GM12878 (cell line): ENCODE measurements around the gene DNAH8. TPM values are rescaled to one million over a fixed set of nuclear protein-coding genes. Genes with fewer than 3 reads are reported as not detected.

ENCODE experiments used
- ATAC-seq: fragments of 200-7000 bp; cut with Tn5 transposase; 3 replicates; pipeline ENCODE4 v1.9.1; 2020; ENCODE audit warnings: mild to moderate bottlenecking, moderate library complexity
- BruUV-seq: library from RNA; stranded (reverse); fragments of 400-500 nt; replicated peaks from 2 replicates; lab custom pipeline; 2021; lab: Mats Ljungman, UMichigan
- CTCF ChIA-PET: fragments of 300-600 bp; sonication (Branson Sonifier 250); formaldehyde crosslinking; extraction: SDS; loops from one replicate; lab custom pipeline; 2021; ENCODE audit warnings: inconsistent platforms; lab: Yijun Ruan, JAX
- POLR2A ChIA-PET: fragments of 350-600 bp; formaldehyde crosslinking; extraction: SDS; loops from one replicate; lab custom pipeline; 2021; ENCODE audit warnings: inconsistent platforms; lab: Charles Lee
- RAD21 ChIA-PET: fragments of 300-600 bp; sonication (Branson Sonifier 250); formaldehyde crosslinking; loops from one replicate; lab custom pipeline; 2023; ENCODE audit warnings: antibody characterized with exemption; ENCODE audit not compliant: unreplicated experiment; lab: Charles Lee
- SMC1A ChIA-PET: fragments of 300-600 bp; sonication (Branson Sonifier 250); formaldehyde crosslinking; loops from one replicate; lab custom pipeline; 2023; ENCODE audit not compliant: unreplicated experiment, uncharacterized antibody; lab: Charles Lee
- DNase-seq: peaks from one replicate; pipeline ENCODE4 v3.0.0-alpha.2; 2011; ENCODE audit warnings: low read depth, low spot score
- FAIRE-seq: peaks from 3 replicates; lab custom pipeline; 2011; peaks lifted over from hg19 to GRCh38; lab: Jason Lieb, UNC
- H2AFZ ChIP-seq: 2 replicates; pipeline ENCODE4 v1.6.0; 2011; ENCODE audit warnings: low read depth, low read length, control low read depth; ENCODE audit not compliant: control insufficient read depth
- H3K27ac ChIP-seq: 2 replicates; pipeline ENCODE4 v1.5.1; 2011; ENCODE audit warnings: control low read depth; ENCODE audit not compliant: control insufficient read depth, insufficient read depth
- H3K27me3 ChIP-seq, 2 experiments: replicated peaks in 1 of 2; 2 replicates each; pipeline versions ENCODE4 v1.6.0 to v1.6.1; 2011; ENCODE audit warnings: low read length in 1 of 2; ENCODE audit not compliant: control insufficient read depth in 2 of 2, insufficient read depth in 2 of 2
- H3K36me3 ChIP-seq, 2 experiments: 2 replicates each; pipeline ENCODE4 v1.5.1; 2011; ENCODE audit warnings: low read length in 1 of 2; ENCODE audit not compliant: control insufficient read depth in 2 of 2, insufficient read depth in 2 of 2
- H3K4me1 ChIP-seq: 2 replicates; pipeline ENCODE4 v1.6.1; 2011; ENCODE audit warnings: mild to moderate bottlenecking, low read length, moderate library complexity, mixed read lengths; ENCODE audit not compliant: control insufficient read depth, insufficient read depth
- H3K4me2 ChIP-seq: 2 replicates; pipeline ENCODE4 v1.6.0; 2011; ENCODE audit warnings: control low read depth; ENCODE audit not compliant: control insufficient read depth, insufficient read depth
- H3K4me3 ChIP-seq: fragments of 200-600 bp; sonication (generic); 2 replicates; pipeline ENCODE4 v1.5.1; 2016
- H3K79me2 ChIP-seq: 2 replicates; pipeline ENCODE4 v1.6.0; 2011; ENCODE audit warnings: low read length; ENCODE audit not compliant: control insufficient read depth, insufficient read depth
- H3K9ac ChIP-seq: 2 replicates; pipeline ENCODE4 v1.8.0; 2011; ENCODE audit warnings: low read length, control low read depth, mixed read lengths; ENCODE audit not compliant: control insufficient read depth, insufficient read depth
- H3K9me3 ChIP-seq: replicated peaks from 3 replicates; pipeline ENCODE4 v1.5.1; 2011; ENCODE audit warnings: mild to moderate bottlenecking, low read length; ENCODE audit not compliant: control insufficient read depth, insufficient read depth
- H4K20me1 ChIP-seq: 2 replicates; pipeline ENCODE4 v1.6.0; 2011; ENCODE audit not compliant: control insufficient read depth, insufficient read depth
- BMI1 ChIP-seq: fragments of 450-650 bp; IDR thresholded peaks from 2 replicates; pipeline ENCODE4 v1.6.1; 2016; ENCODE audit warnings: mild to moderate bottlenecking, moderate library complexity, borderline replicate concordance
- E2F4 ChIP-seq: IDR thresholded peaks from 2 replicates; pipeline ENCODE4 v1.6.1; 2012; ENCODE audit warnings: low read depth, low read length, improper control_type of control experiment
- E4F1 ChIP-seq: fragments of 450-650 bp; IDR thresholded peaks from 2 replicates; pipeline ENCODE4 v1.6.1; 2018; ENCODE audit warnings: borderline replicate concordance, mild to moderate bottlenecking; ENCODE audit not compliant: partially characterized antibody
- EGR1 ChIP-seq, 2 experiments: IDR thresholded peaks; 1 replicate in 1 of 2; 2 replicates in 1 of 2; pipeline ENCODE4 v1.6.1; 2011 to 2012; ENCODE audit warnings: low read depth in 2 of 2, low read length in 2 of 2, borderline replicate concordance in 1 of 2, mild to moderate bottlenecking in 1 of 2, moderate library complexity in 1 of 2
- ESRRA ChIP-seq: IDR thresholded peaks from 2 replicates; pipeline ENCODE4 v1.6.1; 2012; ENCODE audit warnings: mild to moderate bottlenecking, low read length, improper control_type of control experiment
- PAX5 ChIP-seq: IDR thresholded peaks from 2 replicates; pipeline ENCODE4 v1.6.1; 2011; ENCODE audit warnings: low read depth, low read length, borderline replicate concordance
- RAD21 ChIP-seq: IDR thresholded peaks from 2 replicates; pipeline ENCODE4 v1.6.1; 2011; ENCODE audit warnings: mild to moderate bottlenecking, low read depth, low read length, moderate library complexity; ENCODE audit not compliant: insufficient read depth
- RELA ChIP-seq: fragments of 450-650 bp; IDR thresholded peaks from 2 replicates; pipeline ENCODE4 v1.8.0; 2014; ENCODE audit warnings: borderline replicate concordance; ENCODE audit not compliant: partially characterized antibody
- REST ChIP-seq: IDR thresholded peaks from 2 replicates; pipeline ENCODE4 v1.6.1; 2012; ENCODE audit warnings: mild to moderate bottlenecking, low read depth, low read length
- RUNX3 ChIP-seq: IDR thresholded peaks from 2 replicates; pipeline ENCODE4 v1.6.1; 2012; ENCODE audit warnings: low read length, inconsistent platforms
- WGBS: methylation state at CpG from one replicate; pipeline ENCODE4 v1.1.6; 2016; ENCODE audit warnings: low lambda C conversion rate; ENCODE audit not compliant: insufficient replicate concordance, insufficient coverage; ENCODE audit errors: missing lambda C conversion rate; 5-methylcytosine and 5-hydroxymethylcytosine counted together
- in situ Hi-C: fragments of 300-500 bp; cut with MboI; formaldehyde crosslinking; loops from 9 replicates; pipeline ENCODE4 v1.14.3; 2018; ENCODE audit warnings: mixed read lengths
- intact Hi-C: fragments of 100-400 bp; cut with micrococcal nuclease; formaldehyde crosslinking; loops from one replicate; pipeline ENCODE4 v1.14.2; 2022; ENCODE audit not compliant: unreplicated experiment
- polyA plus RNA-seq, 11 experiments: library from polyadenylated mRNA; depleted of rRNA in 4 of 11; unstranded in 6 of 11; stranded (reverse) in 5 of 11; fragments of >200 nt; fragmentation: Nextera tagmentation in 4 of 11; fragmentation: Illumina TruSeq in 1 of 11; extraction: Ambion mirVana in 4 of 11; extraction: Trizol in 1 of 11; gene quantifications; 1 replicate in 1 of 11; 2 replicates in 10 of 11; pipeline versions ENCODE4 v1.2.1 to v1.2.3, GENCODE V29; 2011 to 2016; ENCODE audit warnings: inconsistent platforms in 2 of 11, missing spikeins in 2 of 11, low read depth in 1 of 11
- total RNA-seq, 4 experiments: library from RNA; depleted of rRNA in 3 of 4; stranded (reverse); fragments of >200 nt in 3 of 4; fragmentation: Illumina TruSeq in 1 of 4; extraction: Trizol in 1 of 4; gene quantifications; 2 replicates each; pipeline versions ENCODE4 v1.2.1 to v1.2.3, GENCODE V29; 2013 to 2021
- TF ChIP-seq, protein P1 (sequence below): IDR thresholded peaks from 2 replicates; pipeline ENCODE4 v1.6.1; 2011; ENCODE audit warnings: low read depth, mild to moderate bottlenecking, low read length, moderate library complexity, borderline replicate concordance; ENCODE audit errors: extremely low read depth
- TF ChIP-seq, protein P2 (sequence below): IDR thresholded peaks from 2 replicates; pipeline ENCODE4 v1.6.1; 2012; ENCODE audit warnings: low read depth, low read length, improper control_type of control experiment

The DNAH8 gene
- total and polyA plus RNA-seq, 10 of the 15 experiments (the other 5 are each of a cell fraction or from before 2014, with no cell fraction given), result 0.02 to 0.34 (median 0.10) TPM; not detected in 3

DNA sequence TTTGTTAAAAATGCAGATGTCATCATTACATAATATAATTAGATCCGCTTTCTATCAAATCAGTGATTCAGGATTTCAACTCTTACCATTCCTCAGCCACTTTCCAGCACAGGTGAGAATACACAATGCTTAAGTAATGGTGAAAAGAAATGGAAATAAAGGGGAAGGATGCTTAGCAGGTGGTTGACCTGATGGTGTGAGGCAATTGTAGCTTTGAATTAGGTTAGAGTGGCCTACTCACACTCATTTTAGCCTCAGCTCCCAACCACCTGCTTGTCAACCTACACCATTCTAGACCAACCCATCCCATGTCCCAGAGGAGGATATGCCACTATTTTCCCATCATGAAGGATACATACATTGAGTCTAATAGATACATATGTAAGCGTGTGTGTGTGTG is 138.1 kb downstream of the DNAH8 start (continued):
- TF ChIP-seq E4F1, result no peak
- TF ChIP-seq RAD21, result no peak
- no peak for TF ChIP-seq ESRRA

DNA sequence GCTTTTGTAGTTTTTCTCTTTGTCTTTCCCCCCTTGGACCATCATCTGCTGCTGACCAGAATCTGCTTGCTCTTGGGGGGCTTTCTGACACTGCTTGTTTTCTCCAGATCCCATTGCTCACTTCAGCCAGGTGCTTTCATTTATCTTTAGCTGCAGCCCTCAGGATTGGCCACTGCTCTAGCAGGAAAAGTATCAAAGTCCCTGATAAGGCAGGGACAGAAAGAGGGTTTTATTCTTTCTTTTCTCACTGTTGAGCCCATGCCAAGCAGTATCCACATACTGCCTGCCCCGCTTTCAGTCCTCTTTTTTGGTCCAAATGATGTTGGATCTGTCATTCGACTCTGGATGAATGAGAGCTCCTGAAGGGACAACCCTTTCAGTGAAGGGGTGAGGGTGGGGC is 141.4 kb downstream of the DNAH8 start:
- CTCF ChIA-PET, result interaction anchor here (1.0 kb wide), 1 partner anchor 19 kb away, joined by 3 read pairs; no protein-coding TSS in a partner anchor
- DNase-seq (no peak), ATAC-seq (no peak), FAIRE-seq (no peak)
- in situ Hi-C loops, result no loop called here
- WGBS, result 66% methylated on average over 2 of the region's 2 CpGs
- Histone ChIP-seq H4K20me1 (no peaks in the 10 kb centered on the region), H3K9ac (no peak overlapping the region), H3K4me1 (no peaks in the 10 kb centered on the region), H3K79me2 (no peaks in the 10 kb centered on the region), H2AFZ (no peak overlapping the region), H3K4me2 (no peak overlapping the region), H3K4me3 (no peak overlapping the region), H3K27ac (no peak overlapping the region), H3K27me3 (no peaks in the 10 kb centered on the region), H3K36me3 (no peaks in the 10 kb centered on the region), H3K9me3 (no peaks in the 10 kb centered on the region)
- RAD21 ChIA-PET, result no interaction called here
- POLR2A ChIA-PET, result no interaction called here
- SMC1A ChIA-PET, result no interaction called here
- BruUV-seq, result no TSS peak
- intact Hi-C loops, result no loop called here
- no peak for TF ChIP-seq RELA
- no peak for TF ChIP-seq E2F4
- TF ChIP-seq RUNX3, result no peak
- no peak for TF ChIP-seq BMI1
- no peak for TF ChIP-seq REST
- no peak for TF ChIP-seq PAX5
- no peak for TF ChIP-seq EGR1 (IDR thresholded peaks at IDR 0.05; ENCODE audit: borderline replicate concordance in 1 of 2, low read depth in 2 of 2, low read length in 2 of 2)
- TF ChIP-seq, protein P1, sequence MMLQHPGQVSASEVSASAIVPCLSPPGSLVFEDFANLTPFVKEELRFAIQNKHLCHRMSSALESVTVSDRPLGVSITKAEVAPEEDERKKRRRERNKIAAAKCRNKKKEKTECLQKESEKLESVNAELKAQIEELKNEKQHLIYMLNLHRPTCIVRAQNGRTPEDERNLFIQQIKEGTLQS, result no peak
- TF ChIP-seq, protein P2, sequence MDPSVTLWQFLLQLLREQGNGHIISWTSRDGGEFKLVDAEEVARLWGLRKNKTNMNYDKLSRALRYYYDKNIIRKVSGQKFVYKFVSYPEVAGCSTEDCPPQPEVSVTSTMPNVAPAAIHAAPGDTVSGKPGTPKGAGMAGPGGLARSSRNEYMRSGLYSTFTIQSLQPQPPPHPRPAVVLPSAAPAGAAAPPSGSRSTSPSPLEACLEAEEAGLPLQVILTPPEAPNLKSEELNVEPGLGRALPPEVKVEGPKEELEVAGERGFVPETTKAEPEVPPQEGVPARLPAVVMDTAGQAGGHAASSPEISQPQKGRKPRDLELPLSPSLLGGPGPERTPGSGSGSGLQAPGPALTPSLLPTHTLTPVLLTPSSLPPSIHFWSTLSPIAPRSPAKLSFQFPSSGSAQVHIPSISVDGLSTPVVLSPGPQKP, result no peak
